EL (cell line): ENCODE results near the gene HLTF.
"Not testable (repeated sequence)": the region's sequence is repeated elsewhere in the genome, so short reads cannot be mapped to it uniquely, and the experiment has no call there.

Experiments used
- DNase-seq: peaks from one replicate; pipeline ENCODE4 v3.0.0-alpha.2; 2016

Gene HLTF

DNA sequence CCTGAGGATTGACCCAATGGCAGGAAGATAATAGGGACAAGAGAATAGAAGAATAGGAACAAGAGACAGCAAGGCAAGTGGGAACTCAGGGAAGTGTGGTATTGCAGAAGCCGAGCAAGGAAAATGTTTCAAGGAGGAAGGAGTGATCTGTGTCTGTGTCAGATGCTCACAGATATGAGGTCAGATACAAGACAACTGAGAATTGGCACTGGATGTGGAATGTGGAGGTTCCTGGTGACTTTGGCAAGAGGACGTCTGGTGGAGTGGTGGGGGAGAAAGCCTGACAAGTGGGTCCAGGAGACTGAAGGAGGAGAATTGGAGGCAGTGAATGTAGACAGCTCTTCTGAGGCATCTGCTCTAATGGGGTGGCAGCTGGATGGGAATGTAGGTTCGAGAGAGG is 70.9 kb downstream of the HLTF start:
- peak; percentile 62 for DNase-seq

DNA sequence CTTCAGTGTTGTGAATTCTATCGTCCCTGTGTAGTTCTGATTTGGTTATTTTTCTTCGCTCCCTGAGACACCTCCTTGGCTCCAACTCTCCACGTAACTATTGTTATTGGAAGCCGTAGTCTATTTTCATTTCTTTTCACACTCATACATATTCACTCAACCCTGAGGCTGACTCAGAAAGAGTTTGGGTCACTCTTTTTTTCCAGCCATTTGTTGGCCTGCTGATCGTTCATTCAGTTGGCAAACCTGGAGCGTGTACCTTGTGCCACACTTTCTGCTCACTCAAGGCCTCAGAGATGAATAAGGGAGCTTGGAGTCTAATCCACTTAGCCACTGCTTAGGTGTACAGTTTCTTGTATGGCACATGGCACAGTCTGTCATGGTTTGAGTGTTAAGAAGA is 72.6 kb downstream of the HLTF start:
- no peak for DNase-seq

DNA sequence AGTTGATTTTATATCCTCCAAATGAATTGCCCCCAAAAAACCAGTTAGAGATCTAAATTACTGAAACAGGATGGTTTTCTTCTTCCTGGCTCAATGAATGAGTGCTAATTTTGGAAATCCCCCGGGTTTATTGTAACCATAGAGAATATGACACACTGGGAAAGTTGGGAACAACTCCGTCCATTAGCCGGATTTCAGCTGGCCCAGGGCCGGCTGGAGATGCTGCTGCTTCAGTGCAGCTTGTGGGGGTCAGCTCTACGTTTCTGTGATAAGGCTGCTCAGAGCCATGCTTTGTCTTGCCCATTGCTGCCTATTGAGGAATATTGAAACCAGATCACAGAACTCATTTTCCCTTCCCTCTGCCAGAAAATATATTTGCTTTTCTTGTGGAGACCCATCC is 74.7 kb downstream of the HLTF start:
- no peak for DNase-seq

DNA sequence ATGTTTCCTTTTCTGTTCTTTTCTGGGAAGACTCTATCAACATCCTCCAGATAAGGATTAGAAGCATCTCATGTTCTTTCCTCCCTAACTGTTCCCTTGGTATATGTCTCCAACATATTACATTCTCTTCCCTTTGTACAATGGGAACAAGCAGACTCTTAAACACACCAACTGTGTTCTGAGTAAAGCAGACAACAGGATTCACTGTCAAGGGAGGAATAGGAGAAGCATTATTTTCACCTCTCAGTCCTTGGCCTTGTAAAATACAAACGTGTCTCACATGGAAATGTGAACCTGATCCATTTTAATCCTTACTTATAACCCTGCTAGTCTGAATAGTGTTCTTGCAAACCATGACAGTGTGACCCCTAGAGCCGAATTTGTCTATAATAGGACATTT is 75.4 kb downstream of the HLTF start:
- DNase-seq: no peak

DNA sequence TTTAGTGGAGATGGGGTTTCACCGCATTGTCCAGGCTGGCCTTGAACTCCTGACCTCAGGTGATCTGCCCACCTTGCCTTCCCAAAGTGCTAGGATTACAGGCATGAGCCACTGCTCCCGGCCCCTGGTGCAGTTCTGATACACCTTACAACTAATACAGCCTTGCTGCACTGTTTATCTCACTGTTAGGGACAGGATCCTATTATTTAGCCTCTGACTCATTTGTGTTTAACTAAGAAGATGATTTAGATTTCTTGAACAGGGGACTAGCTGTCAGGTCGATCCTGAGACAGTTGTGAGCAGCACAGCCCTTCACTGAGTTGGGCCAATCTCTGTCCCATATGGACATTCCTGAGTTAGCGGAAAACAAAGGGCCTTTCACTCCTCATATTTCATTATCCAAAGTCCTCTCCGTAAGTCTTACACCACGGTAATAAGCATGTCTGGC is 75.8 kb downstream of the HLTF start:
- DNase-seq: no peak

DNA sequence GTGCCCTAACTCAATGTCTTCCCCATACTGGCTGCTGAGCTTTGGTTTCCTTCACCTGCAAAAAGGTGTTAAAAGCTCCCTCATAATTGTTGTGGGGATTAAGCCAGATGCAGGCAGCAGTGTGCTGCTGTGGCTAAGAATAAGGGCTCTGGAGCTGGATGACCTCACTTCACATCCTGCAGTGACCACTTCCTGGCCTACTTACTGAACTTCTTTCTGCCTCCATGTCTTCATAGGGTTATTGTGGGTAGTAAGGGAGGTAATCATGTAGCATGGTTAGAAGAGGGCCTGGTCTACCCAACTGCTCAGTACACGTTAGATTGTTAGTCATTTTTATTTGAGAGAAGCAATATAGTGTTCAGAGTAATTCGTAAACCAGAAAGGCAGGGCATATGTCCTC is 76.6 kb downstream of the HLTF start:
- DNase-seq: peak; percentile 56

DNA sequence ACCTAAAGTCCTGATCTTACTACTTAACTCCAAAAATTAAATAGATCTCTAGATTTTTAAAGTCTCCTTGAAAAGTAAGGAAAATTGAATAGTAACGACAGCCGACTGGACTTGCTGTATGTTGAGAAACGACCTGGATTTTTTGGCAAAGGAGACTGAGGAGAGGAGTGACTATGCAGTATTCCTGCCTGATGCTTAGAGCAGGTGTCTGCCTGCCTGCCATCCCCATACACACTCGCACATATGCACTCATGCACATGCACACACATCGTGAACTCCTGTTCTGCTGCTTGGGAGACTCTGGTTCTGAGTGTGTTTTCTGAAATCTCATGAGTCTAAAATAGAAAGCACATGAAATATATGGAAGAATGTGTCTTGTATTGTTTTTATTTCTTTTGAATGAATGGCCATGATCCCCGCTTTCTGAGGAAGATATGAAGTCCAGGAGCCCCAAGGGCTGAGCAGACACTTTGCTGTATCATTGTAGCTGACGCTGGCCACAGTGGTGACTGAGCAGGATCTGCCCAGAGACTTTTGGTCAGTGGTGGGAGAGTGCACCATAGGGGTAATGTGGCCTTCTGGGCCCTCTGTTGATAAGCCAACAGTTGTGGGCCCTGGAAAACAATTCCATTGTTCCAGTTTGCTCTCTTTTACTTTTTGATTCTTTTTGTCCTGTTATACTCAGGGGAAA is 78.6 kb downstream of the HLTF start:
- DNase-seq: no peak

DNA sequence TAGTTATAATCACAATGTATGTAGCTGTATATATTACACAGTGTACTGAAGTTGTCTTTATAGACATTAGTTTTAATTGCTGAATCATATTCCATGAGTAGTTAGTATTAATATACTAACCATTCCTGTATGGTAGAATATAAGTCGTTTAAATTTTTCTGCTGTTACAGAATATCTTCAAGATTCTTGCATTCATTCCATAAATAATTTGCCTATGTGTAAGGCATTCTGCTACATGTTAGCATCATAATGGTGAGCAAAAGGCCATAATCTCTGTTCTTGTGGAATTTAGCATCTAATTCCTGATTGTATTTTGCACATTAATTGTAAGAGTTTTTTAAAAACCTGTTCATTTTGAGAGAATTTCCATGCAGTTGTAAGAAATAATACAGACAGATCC is 80.9 kb downstream of the HLTF start:
- peak; percentile 71 for DNase-seq

DNA sequence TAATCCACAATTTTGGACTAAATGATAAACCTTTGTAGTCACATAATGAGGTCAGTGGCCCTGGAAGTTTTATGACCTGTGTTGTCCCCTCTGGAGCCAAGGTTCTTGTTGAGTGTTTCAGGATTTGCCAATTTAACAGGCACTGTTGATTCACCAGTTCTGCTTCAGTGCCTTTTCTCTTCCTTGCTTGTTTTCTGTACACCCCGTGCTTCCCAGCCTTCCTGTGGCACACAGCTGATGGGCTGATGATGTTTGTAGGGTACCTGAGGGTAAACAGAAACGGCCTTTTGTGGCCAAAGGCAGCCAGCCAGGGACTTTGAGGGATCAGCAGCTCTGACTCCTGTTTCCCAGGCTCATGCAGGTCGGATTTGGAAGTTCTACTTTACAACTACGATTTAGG is 81.7 kb downstream of the HLTF start:
- peak; percentile 54 for DNase-seq

DNA sequence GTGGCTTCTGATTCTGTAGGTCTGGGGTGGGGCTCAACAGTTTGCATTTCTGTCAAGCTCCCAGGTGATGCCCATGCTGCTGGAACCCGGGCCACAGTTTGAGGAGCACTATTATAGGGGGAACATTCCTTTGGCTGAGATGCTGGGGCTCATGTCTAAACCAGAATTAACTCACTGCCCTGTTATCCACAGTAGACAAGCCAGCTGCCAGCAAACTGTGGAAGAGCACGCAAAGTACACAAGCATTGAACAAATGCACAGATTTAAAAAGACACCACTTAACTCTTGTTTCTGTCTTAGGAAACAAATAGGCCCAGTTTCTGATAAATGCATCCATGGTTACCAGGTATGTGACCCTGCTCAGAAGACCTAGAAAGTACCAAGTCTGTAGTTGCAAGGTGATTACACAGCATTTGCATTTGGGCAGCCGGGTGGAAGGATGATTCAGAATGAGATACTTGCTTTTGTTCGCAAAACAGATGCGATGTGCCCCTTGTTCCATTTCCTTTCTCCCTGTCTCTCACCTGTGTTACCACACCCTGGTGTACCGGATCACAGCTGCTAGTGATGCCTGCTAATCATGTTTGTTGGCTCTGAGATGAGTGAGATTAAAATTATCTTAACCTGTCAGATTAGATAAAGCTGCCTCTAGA is 82.6 kb downstream of the HLTF start:
- DNase-seq: no peak

DNA sequence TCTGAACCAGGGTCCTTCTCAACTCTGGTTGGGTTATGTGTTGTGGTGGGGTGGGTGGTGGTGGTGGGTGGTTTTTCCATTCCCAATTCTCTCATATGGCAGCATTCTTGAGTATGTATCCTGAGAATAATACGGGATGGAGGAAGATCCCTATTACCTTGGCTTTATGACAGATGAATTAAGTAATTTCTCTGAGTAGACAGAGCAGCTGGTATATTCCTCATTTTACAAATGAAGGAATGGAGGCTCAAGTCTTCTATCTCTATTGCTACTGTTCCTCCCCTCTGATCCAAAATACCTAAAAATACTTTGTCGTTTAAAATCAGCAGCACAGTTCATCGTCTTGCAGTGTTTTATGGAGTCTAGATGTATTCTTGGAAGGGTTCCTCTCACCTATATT is 84.6 kb downstream of the HLTF start:
- DNase-seq: no peak

DNA sequence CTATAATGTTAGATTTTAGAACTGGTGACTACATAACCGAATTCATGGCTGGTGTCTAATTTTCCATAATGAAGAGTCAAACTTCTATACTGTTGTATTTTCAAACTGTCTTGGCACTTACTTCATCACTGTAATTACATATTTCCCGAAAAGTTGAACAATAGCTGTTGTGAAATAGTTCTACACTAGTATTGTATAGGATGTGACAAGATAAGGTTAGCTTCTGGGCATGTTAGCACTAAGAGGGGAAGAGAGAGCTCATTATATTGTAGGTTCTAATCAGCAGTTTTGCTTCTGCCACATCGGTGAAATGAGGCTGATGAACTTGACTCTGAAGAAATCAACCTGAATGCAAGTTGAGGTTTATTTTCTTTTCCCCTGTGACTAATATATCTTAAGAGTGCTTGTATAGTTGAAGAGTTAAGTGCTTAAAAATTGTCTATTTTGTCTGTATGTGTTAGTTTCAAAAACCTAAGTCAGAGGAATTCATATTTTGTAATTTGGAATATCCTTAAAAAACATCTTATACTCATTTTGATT is 86.1 kb downstream of the HLTF start:
- DNase-seq: no peak

DNA sequence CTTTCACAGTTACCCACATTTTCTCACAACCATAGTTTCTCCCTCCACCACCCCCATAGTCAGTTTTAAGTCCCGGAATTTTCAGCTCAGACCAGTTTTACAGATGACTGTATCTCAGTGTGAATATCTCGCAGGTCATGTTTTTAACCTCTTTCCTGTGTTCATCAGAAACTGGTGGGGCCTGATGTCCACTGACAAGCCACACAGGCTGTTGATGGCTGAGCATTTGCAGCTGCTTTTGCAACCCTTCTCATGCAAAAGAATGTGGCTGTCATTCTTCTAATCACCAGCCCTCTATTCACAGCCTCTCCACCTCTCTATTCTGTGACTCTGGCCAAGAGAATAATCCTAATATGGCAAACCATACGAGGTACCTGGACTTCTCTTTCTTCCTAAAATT is 86.5 kb downstream of the HLTF start:
- no peak for DNase-seq

DNA sequence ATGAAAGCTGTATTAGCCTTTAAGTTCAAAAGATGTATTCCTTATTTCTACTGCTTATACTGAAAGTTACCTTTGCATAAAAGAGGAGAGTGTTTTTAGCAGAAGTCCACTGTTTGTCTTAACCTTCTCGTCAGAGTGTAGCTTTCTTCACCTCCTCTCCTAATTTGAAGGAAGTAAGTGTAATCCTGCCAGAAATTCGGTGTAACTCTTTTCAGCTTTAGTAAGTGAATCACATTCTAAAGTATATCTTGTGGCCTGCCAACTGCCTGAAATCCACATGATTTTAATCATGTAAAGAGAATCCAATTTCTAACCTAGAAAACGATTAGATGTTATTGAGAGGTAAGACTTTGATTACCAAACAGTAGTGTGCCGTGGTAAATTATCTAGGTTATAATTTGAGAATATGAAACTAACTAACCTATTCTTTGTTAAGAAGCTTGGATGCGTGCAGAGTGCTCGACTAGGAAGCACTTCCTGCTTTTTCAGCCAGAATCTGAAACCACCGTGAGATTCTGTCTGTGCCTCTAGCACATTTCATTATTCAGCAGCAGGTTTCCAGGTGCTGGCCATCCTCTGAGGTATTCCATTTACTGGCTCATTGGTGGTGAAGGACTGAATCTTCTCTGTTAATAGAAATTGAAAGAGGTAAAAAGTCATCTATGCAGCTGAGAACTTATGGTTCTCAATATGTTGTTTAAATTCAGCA is 87.5 kb downstream of the HLTF start:
- DNase-seq: no peak

DNA sequence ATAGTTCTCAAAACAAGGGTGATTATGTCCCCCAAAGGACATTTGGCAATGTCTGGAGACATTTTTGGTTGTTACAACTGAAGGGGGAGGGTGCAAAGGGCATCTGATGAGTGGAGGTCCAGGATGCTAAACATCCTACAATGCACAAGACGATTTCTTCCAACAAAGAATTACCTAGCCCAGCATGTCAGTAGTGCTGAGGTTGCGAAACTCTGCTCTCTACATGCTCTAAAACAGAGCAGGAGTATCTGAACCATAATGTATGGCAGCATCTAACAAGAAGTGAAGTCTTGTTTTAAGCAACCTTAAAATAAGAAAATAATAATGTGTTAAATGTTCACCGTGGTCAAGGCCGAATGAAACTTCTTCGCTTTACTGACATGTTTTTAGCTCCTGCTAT is 88.0 kb downstream of the HLTF start:
- no peak for DNase-seq

DNA sequence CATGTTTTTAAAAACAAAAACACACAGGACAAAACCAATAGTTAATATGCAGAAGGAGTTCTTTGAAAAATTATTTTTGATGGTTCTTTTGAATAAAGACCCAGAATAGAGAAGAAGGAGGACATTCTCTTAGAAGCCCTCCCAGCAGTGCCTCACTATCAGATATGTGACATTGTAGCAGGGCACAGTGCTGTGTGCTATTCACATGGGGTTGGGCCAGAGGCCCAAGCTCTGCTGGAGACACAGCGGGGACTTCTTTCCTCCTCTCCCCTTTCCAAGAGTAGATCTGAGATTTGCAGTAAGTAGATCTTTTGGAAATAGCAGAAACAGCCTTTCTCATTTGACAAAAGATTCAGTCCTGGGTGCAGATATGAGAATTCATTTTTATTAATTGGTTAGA is 88.7 kb downstream of the HLTF start:
- no peak for DNase-seq

DNA sequence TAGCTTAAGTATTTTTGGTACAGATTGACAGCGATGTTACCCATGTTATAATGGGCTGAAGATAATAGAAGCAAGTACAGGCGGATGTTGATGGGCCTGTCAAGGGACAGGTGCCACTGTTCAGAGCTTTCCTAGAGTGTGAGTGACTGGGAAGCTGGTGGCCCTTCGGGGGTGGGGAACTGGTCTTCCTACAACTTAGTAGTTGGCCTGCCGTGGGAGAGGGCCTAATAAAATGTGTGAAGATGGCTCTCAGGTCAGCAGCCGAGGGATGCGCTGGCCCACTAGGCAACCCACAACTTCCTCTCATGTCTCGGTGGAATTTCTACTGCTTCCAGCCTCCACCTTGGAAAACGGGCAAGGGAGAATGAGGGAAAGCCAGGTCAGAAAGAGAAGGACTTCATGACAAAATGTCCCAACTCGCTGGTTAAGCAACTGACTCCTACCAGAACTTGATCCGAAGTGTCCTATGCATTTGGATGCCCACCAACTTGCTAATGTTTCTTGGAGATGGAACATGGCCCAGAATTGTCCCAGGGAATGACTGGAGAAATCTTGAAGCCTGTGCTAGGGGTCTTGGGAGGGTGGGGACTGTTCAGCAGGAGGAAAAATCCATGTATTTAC is 93.6 kb downstream of the HLTF start:
- DNase-seq: no peak

DNA sequence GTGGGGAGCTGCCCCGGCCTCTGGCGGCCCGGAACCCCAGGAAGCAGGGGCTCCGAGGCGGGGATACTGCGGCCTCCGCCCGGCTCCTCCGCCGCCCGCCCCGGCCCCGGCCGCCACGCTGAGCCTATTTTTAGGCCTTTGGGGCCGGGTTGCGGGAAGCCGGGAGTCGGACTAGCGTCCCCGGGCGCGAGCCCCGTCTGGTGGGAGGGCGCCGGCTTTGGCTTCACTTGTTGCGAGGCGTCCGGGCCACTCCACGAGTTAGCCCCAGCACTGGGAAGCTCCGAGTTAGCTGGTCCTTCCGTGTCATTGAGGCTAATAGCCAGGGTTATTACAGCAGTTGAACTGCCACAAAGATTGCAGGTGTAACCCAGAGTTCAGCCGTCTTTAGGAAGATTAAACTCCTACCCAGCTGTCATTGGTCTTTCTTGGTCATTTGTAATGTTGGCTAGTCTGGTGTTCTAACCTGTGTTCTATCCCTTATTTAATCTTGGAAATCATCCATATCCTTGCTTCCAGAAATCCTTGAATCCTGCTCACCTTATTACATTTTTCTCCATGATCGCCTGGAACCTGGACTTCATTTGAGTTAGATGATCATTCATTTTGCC is 94.2 kb downstream of the HLTF start:
- peak; percentile 47 for DNase-seq

DNA sequence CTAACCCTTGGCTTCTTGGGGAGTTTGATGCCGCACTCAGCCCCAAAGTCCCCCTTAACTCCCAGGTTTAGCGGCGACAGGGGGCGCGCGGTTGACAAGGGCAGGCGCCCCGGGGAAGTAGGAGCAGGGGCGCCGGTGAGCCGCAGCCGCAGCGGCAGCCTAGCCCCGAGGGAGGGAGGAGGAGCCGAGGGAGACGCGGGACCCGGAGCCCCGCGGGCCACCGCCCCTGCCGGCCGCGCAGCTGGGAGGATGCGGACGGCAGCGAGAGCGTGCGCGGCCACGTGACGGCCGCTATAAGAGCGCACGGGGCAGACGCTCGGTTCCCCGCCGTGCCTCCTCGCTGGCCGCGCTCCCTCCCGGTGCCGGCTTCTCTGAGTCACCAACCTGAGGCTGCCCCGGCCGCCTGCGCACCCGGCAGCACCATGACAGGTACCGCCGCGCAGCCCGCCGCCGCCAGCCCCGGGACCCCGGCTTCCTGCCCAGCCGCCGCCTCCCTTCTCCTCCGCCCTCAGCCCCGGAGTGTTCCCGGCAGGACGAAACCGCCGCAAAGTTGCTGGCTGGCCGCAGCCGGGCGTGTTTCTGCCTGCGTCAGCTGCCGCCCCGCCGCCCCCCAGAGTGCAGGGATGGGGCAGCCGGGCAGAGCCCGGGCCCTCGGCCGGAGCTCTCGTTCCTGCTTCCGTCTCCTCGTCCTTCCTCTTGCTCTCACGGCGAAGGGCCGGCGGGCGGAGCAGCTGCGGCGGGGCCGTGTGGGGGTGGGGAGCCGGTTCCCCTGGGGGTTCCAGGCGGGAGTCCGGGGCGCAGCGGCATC is 94.9 kb downstream of the HLTF start, which contains the start of gene GYG1:
Gene GYG1 (plus strand): TSS at position 322 of the 808 bp plus-strand sequence. CDS start 101 bp downstream, at position 423.
- DNase-seq: peak; percentile 85

DNA sequence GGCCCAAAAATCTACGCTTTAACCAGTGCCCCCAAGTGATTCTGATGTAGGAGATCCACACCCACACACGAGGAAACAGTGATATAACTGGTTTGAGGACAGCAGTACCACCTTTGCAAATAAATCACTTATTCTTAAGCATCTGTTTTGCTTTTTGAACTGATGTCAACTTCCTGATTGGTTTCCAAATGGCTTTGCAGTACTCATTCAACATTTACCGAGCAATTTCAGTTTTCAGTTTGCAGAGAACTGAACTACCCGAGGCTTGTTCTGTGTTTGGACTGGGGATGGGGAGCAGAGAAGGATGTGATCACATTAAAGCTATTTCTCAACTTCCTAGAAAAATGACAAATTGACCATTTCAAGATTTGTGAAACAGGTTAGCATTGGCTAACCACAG is 96.1 kb downstream of the HLTF start:
- no peak for DNase-seq

DNA sequence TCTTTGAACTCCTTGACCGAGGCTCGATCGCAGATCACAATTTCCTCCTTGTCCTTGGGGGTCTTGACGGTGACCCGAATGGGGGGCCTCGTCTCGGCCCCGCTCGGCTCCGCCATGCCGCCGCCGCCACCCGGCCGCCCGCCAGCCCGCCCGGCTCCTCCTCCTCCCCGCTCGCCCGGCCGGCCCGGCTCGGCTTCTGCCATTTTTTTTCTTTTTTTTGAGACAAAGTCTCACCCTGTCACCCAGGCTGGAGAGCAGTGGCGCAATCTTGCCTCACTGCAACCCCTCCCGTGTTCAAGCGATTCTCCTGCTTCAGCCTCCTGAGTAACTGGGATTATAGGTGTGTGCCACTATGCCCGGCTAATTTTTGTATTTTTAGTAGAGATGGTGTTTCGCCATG is 98.8 kb downstream of the HLTF start:
- DNase-seq: not testable (repeated sequence)

DNA sequence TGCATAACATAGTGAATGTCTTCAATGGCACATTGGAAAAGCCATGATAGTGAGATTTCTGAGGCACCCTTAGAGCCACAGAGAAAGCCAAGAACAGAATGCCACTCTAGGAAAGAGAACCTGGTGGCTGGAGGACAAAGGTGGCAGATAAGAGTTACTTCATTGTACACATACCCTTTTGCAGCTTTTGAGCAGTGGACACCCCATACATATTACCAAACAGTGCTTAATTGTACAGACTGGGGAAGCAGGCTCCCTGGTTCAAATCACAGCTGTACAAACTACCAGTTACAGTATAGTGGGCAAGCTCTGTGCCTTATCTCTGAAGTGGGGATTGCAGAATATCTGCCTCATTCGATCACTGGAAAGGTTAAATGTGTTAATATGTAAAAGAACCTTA is 105.1 kb downstream of the HLTF start:
- no peak for DNase-seq
